Right lobe of liver (tissue), 6 donors: Measurements from ENCODE around the gene MOB2. TPM values are rescaled to one million over a fixed set of nuclear protein-coding genes. Genes with fewer than 3 reads are reported as not detected.

Experiments
- ATAC-seq, 4 donors: fragments of 200-7000 bp; cut with Tn5 transposase; one replicate each; pipeline ENCODE4 v1.9.1; 2020; ENCODE audit warnings: mild to moderate bottlenecking in 4 of 4, moderate library complexity in 4 of 4
- DNase-seq, 3 donors: peaks; one replicate each; pipeline ENCODE4 v3.0.0-alpha.2; 2020
- H3K27ac ChIP-seq, 3 donors: fragments of 200-600 bp; one replicate each; pipeline ENCODE4 v1.8.0; 2022
- H3K27me3 ChIP-seq, 2 donors: fragments of 200-600 bp; one replicate each; pipeline ENCODE4 v1.8.0; 2022
- H3K36me3 ChIP-seq, 4 donors: fragments of 200-600 bp; sonication (generic) in 1 of 4; one replicate each; pipeline versions ENCODE4 v1.5.1 to v1.8.0; 2017 to 2022; ENCODE audit warnings: control low read depth in 1 of 4
- H3K4me1 ChIP-seq, 4 donors: fragments of 200-600 bp; sonication (generic) in 1 of 4; one replicate each; pipeline versions ENCODE4 v1.5.1 to v1.8.0; 2017 to 2022; ENCODE audit warnings: control low read depth in 1 of 4
- H3K4me3 ChIP-seq, 3 donors: fragments of 200-600 bp; one replicate each; pipeline ENCODE4 v1.8.0; 2022
- H3K9me3 ChIP-seq, 4 donors: fragments of 200-600 bp; sonication (generic) in 1 of 4; one replicate each; pipeline versions ENCODE4 v1.5.1 to v1.8.0; 2017 to 2022; ENCODE audit warnings: control low read depth in 1 of 4
- CTCF ChIP-seq, 4 donors: fragments of 200-600 bp in 3 of 4; fragments of 450-650 bp in 1 of 4; IDR thresholded peaks; one replicate each; pipeline versions ENCODE4 v1.5.1 to v1.8.0; 2016 to 2022; ENCODE audit warnings: antibody characterized with exemption in 4 of 4, mild to moderate bottlenecking in 2 of 4
- POLR2A ChIP-seq: fragments of 450-650 bp; IDR thresholded peaks from one replicate; pipeline ENCODE4 v1.6.1; 2017; ENCODE audit warnings: antibody characterized with exemption, mild to moderate bottlenecking
- WGBS: methylation state at CpG from one replicate; pipeline ENCODE4 v1.1.6; 2018; ENCODE audit warnings: low coverage, low lambda C conversion rate; ENCODE audit not compliant: insufficient coverage; ENCODE audit errors: missing lambda C conversion rate; 5-methylcytosine and 5-hydroxymethylcytosine counted together
- intact Hi-C, 2 donors: fragments of 100-400 bp; cut with DNase I; formaldehyde crosslinking; loops; one replicate each; pipeline versions ENCODE4 v1.11.2 to v1.14.1; 2022
- total RNA-seq, 6 experiments: library from RNA; depleted of rRNA in 2 of 6; stranded (reverse); fragments of >200 nt in 2 of 6; fragmentation: NEBNext Ultra II Directional in 3 of 6; extraction: Animal tissue kit (Norgen Biotek cat#: 25700) in 3 of 6; gene quantifications; one replicate each; pipeline versions ENCODE4 v1.1.0 to v1.2.4, GENCODE V29; 2016 to 2023
- donor health status: DM: no; HTN: yes; CAD: no.
- donor health status: DM: no; HTN: no; CAD: no.
- donor health status: DM: no; HTN: no; CAD: no.
- donor health status: DM: no; HTN: yes; CAD: no.
- donor health status: DM: no; HTN: yes; CAD: no.

MOB2 gene
- total RNA-seq, 6 experiments from 2014 or later = 8.5 to 17.0 (median 14.1) TPM

GRCh38 chr11:1503708-1504104 lies 17.1 kb upstream of the MOB2 start:
- Histone ChIP-seq H3K27me3 (no peaks in the 10 kb centered on the region), H3K27ac (no peak overlapping the region), H3K9me3 (no peaks in the 10 kb centered on the region), H3K4me3 (no peak overlapping the region), H3K36me3 (no peaks in the 10 kb centered on the region), H3K4me1 (no peaks in the 10 kb centered on the region)
- no peak for TF ChIP-seq POLR2A
- TF ChIP-seq CTCF (IDR thresholded peaks at IDR 0.05) = no peak
- intact Hi-C loops = no loop called here
- DNase-seq (peak in 2 of 3 donors; percentile 20 to 58), ATAC-seq (peak in 3 of 4 donors; percentile 4 to 41 (median 16))
- WGBS = 57% methylated on average over 3 of the region's 14 CpGs

GRCh38 chr11:1502954-1503707 lies 16.6 kb upstream of the MOB2 start:
- H3K27ac ChIP-seq = no peak overlapping the region
- no peaks in the 10 kb centered on the region for H3K27me3 ChIP-seq
- no peaks in the 10 kb centered on the region for H3K4me1 ChIP-seq
- no peak overlapping the region for H3K4me3 ChIP-seq
- ATAC-seq (no peak), DNase-seq (peak in 2 of 3 donors; percentile 14 to 30)
- H3K36me3 ChIP-seq = no peaks in the 10 kb centered on the region
- 0% methylated on average over 1 of the region's 20 CpGs for WGBS
- no peak for TF ChIP-seq POLR2A
- TF ChIP-seq CTCF (IDR thresholded peaks at IDR 0.05) = no peak
- H3K9me3 ChIP-seq = no peaks in the 10 kb centered on the region
- intact Hi-C loops = no loop called here

GRCh38 chr11:1502168-1502953 lies 15.8 kb upstream of the MOB2 start:
- peak in 2 of 3 donors; percentile 11 to 44 for DNase-seq
- intact Hi-C loops = no loop called here
- H3K4me1 ChIP-seq = no peaks in the 10 kb centered on the region

More at GRCh38 chr11:1502168-1502953, 15.8 kb upstream of the MOB2 start:
- 97% methylated on average over 6 of the region's 24 CpGs for WGBS
- Histone ChIP-seq H3K27me3 (no peaks in the 10 kb centered on the region), H3K4me3 (no peak overlapping the region), H3K9me3 (no peaks in the 10 kb centered on the region), H3K36me3 (no peaks in the 10 kb centered on the region), H3K27ac (no peak overlapping the region)
- TF ChIP-seq POLR2A (no peak), CTCF (IDR thresholded peaks at IDR 0.05) (no peak)
- ATAC-seq = no peak
